ENCODE results near the gene PCBD2.

Gene PCBD2

GRCh38 chr5:134935711-134936602 lies 31.0 kb downstream of the PCBD2 start:
- H3K27ac ChIP-seq (ENCODE audit: low read depth, low read length, severe bottlenecking) = no peak overlapping the region
- no peaks in the 10 kb centered on the region for H3K9me3 ChIP-seq (ENCODE audit: control insufficient read depth, low read length)
- no peaks in the 10 kb centered on the region for H3K4me1 ChIP-seq (ENCODE audit: control insufficient read depth, insufficient read depth, low read length, poor library complexity, severe bottlenecking)
- 94 to 96% methylated on average over 6 to 10 of the region's 12 CpGs for WGBS, 2 experiments (ENCODE audit: insufficient coverage in 2 of 2)
- H3K36me3 ChIP-seq (ENCODE audit: control insufficient read depth, insufficient read depth, low read length) = peaks cover 10% of the 10 kb centered on the region
- no peak overlapping the region for H3K4me3 ChIP-seq (ENCODE audit: extremely low read depth, insufficient read depth, low read length, poor library complexity, severe bottlenecking)

DNA sequence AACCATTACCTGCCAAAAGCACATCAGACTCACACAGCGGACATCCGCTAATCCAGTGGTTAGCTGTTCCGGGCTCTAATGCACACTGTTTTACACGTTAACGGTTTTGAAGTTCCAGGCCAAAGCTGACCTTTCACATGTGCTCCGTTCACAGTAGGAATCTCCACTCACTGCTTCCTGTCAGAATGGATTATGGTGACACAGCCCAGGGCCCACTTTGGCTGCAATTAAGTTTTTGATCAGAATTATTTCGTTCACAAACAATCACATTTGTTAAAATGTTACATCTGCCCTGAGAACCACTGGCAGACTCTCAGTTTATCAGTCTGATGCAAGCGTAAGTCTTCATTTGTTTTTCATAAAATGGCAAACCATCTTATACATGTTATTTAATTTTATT lies 32.6 kb downstream of the PCBD2 start:
- Histone ChIP-seq H3K4me3 (ENCODE audit: extremely low read depth, insufficient read depth, low read length, poor library complexity, severe bottlenecking) (no peak overlapping the region), H3K36me3 (ENCODE audit: control insufficient read depth, insufficient read depth, low read length) (peaks cover 5% of the 10 kb centered on the region), H3K4me1 (ENCODE audit: control insufficient read depth, insufficient read depth, low read length, poor library complexity, severe bottlenecking) (no peaks in the 10 kb centered on the region), H3K9me3 (ENCODE audit: control insufficient read depth, low read length) (no peaks in the 10 kb centered on the region), H3K27ac (ENCODE audit: low read depth, low read length, severe bottlenecking) (no peak overlapping the region)
- WGBS, 2 experiments (ENCODE audit: insufficient coverage in 2 of 2) = 95 to 97% methylated on average over 6 to 7 of the region's 8 CpGs

DNA sequence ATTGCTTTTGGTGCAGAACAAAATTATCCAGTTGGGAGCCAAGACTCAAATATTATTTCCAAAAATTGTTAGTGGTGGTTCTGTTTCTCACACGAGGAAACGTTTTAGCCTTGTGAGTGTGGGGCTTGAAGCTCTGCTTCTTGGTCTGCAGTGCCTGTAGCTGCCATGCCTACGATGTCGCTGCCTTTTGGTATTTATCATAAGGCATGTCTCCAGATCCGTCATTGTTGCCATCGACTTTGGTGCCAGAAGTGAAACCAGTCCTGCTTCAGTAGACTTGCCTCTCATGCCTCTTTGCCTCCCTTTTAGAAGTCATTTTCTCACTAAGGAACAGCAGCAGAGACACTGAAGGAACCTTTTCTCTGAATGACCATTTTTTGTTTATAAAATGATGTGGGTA lies 33.1 kb downstream of the PCBD2 start:
- WGBS, 2 experiments (ENCODE audit: insufficient coverage in 2 of 2) = 85 to 94% methylated on average over 5 to 6 of the region's 6 CpGs
- H3K27ac ChIP-seq (ENCODE audit: low read depth, low read length, severe bottlenecking) = no peak overlapping the region
- H3K4me3 ChIP-seq (ENCODE audit: extremely low read depth, insufficient read depth, low read length, poor library complexity, severe bottlenecking) = no peak overlapping the region
- H3K4me1 ChIP-seq (ENCODE audit: control insufficient read depth, insufficient read depth, low read length, poor library complexity, severe bottlenecking) = no peaks in the 10 kb centered on the region
- peaks cover 5% of the 10 kb centered on the region for H3K36me3 ChIP-seq (ENCODE audit: control insufficient read depth, insufficient read depth, low read length)
- no peaks in the 10 kb centered on the region for H3K9me3 ChIP-seq (ENCODE audit: control insufficient read depth, low read length)

DNA sequence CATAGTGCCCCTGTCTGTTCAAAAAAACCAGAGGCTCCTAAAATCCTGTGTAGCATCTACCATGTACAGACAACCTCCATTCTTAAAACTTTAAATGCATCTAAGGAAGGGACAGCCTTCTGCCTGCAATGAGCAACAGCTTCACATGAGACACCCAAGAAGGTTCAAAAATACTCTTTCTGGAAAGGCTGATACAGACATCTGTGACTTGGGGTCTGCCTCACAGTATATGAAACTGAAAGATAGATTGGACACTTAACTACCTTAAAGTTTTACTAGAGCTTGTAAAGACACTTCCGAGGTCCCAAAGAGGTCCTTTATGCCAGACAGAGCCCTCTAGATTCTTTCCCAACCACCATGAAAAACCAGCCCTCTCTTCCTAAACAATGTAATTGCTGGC lies 34.6 kb downstream of the PCBD2 start:
- H3K4me1 ChIP-seq (ENCODE audit: control insufficient read depth, insufficient read depth, low read length, poor library complexity, severe bottlenecking) = no peaks in the 10 kb centered on the region
- H3K36me3 ChIP-seq (ENCODE audit: control insufficient read depth, insufficient read depth, low read length) = no peaks in the 10 kb centered on the region
- no peak overlapping the region for H3K4me3 ChIP-seq (ENCODE audit: extremely low read depth, insufficient read depth, low read length, poor library complexity, severe bottlenecking)
- H3K27ac ChIP-seq (ENCODE audit: low read depth, low read length, severe bottlenecking) = no peak overlapping the region
- 100% methylated on average over 1 of the region's 1 CpG; no CpG with 5 or more reads in 1 of the 2 experiments for WGBS, 2 experiments (ENCODE audit: insufficient coverage in 2 of 2)
- H3K9me3 ChIP-seq (ENCODE audit: control insufficient read depth, low read length) = no peaks in the 10 kb centered on the region

DNA sequence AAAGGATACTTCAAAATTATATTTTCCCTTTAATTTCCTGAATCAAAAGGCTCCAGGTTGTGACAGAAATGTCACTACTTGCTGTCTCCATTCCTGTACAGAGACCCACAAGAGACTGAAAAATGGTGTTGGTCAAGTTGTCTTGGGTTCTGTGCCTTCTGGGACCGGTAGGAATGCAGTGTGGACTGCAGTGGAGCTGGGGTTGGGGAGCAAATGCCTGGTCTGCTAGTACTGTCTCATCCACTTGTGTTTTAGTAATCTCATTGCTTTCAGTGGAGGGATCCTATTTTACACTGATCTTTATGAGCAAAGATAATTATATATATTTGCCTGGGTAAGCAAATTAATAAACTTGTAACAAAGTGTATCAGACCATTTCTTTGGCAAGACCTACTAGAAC lies 38.6 kb downstream of the PCBD2 start:
- WGBS, 2 experiments (ENCODE audit: insufficient coverage in 2 of 2) = 86 to 100% methylated on average over 1 of the region's 1 CpG
- Histone ChIP-seq H3K9me3 (ENCODE audit: control insufficient read depth, low read length) (no peaks in the 10 kb centered on the region), H3K4me1 (ENCODE audit: control insufficient read depth, insufficient read depth, low read length, poor library complexity, severe bottlenecking) (no peaks in the 10 kb centered on the region), H3K27ac (ENCODE audit: low read depth, low read length, severe bottlenecking) (no peak overlapping the region), H3K4me3 (ENCODE audit: extremely low read depth, insufficient read depth, low read length, poor library complexity, severe bottlenecking) (no peak overlapping the region), H3K36me3 (ENCODE audit: control insufficient read depth, insufficient read depth, low read length) (no peaks in the 10 kb centered on the region)

GRCh38 chr5:134944630-134945029 lies 39.7 kb downstream of the PCBD2 start:
- no peaks in the 10 kb centered on the region for H3K9me3 ChIP-seq (ENCODE audit: control insufficient read depth, low read length)
- no peak overlapping the region for H3K27ac ChIP-seq (ENCODE audit: low read depth, low read length, severe bottlenecking)
- no peaks in the 10 kb centered on the region for H3K36me3 ChIP-seq (ENCODE audit: control insufficient read depth, insufficient read depth, low read length)
- WGBS, 2 experiments (ENCODE audit: insufficient coverage in 2 of 2) = 88% methylated on average over 1 of the region's 1 CpG; no CpG with 5 or more reads in 1 of the 2 experiments
- H3K4me3 ChIP-seq (ENCODE audit: extremely low read depth, insufficient read depth, low read length, poor library complexity, severe bottlenecking) = no peak overlapping the region
- H3K4me1 ChIP-seq (ENCODE audit: control insufficient read depth, insufficient read depth, low read length, poor library complexity, severe bottlenecking) = no peaks in the 10 kb centered on the region

- Histone ChIP-seq H3K4me3 (ENCODE audit: extremely low read depth, insufficient read depth, low read length, poor library complexity, severe bottlenecking) (no peak overlapping the region), H3K36me3 (ENCODE audit: control insufficient read depth, insufficient read depth, low read length) (no peaks in the 10 kb centered on the region), H3K27ac (ENCODE audit: low read depth, low read length, severe bottlenecking) (no peak overlapping the region), H3K9me3 (ENCODE audit: control insufficient read depth, low read length) (no peaks in the 10 kb centered on the region), H3K4me1 (ENCODE audit: control insufficient read depth, insufficient read depth, low read length, poor library complexity, severe bottlenecking) (no peaks in the 10 kb centered on the region)
- WGBS, 2 experiments (ENCODE audit: insufficient coverage in 2 of 2) = no CpG with 5 or more reads among the region's 2 CpGs
Measured at GRCh38 chr5:134945041-134945440, 40.1 kb downstream of the PCBD2 start.

DNA sequence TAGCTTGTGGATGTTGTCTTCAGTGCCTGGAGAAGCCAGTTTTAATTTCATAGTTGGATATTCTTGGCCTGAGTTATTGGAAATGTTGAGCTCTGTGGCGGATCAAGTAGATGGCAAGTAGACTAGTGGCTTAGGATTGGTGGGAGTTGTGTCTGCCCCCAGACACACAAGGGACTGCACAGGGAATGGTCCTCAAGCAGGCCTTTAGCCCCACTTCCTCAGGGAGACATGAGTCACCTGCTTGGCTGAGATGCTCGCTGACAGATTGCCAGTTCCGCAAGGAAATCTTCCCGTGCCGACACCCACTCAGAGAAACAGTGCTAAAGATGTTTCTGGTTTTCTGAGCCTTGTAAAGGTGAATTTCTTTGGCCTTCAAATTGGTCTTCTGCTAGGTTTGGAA lies 44.0 kb downstream of the PCBD2 start:
- WGBS, 2 experiments (ENCODE audit: insufficient coverage in 2 of 2) = 88 to 90% methylated on average over 2 to 3 of the region's 5 CpGs
- Histone ChIP-seq H3K36me3 (ENCODE audit: control insufficient read depth, insufficient read depth, low read length) (no peaks in the 10 kb centered on the region), H3K27ac (ENCODE audit: low read depth, low read length, severe bottlenecking) (no peak overlapping the region), H3K9me3 (ENCODE audit: control insufficient read depth, low read length) (peaks cover under 1% of the 10 kb centered on the region), H3K4me3 (ENCODE audit: extremely low read depth, insufficient read depth, low read length, poor library complexity, severe bottlenecking) (no peak overlapping the region), H3K4me1 (ENCODE audit: control insufficient read depth, insufficient read depth, low read length, poor library complexity, severe bottlenecking) (no peaks in the 10 kb centered on the region)

DNA sequence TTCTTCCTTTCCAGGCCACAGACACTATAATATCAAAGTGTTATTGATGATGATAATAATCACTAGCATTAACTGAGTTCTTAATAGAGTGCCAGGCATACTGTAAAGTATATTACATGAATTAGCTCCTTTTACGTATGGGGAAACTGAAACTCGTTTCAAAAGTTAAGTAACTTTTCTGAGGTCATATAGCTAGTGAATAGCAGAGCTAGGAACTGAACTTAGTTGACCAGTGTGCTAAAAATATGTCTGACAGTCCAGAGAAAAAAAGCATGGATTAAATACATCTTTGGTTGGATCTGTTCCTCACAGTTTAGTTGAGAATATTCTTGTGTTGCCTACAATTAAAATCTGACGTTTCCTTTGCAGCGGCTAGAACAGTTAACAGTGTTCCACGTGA lies 44.4 kb downstream of the PCBD2 start:
- H3K4me3 ChIP-seq (ENCODE audit: extremely low read depth, insufficient read depth, low read length, poor library complexity, severe bottlenecking) = no peak overlapping the region
- H3K4me1 ChIP-seq (ENCODE audit: control insufficient read depth, insufficient read depth, low read length, poor library complexity, severe bottlenecking) = no peaks in the 10 kb centered on the region
- H3K9me3 ChIP-seq (ENCODE audit: control insufficient read depth, low read length) = peaks cover 4% of the 10 kb centered on the region
- H3K27ac ChIP-seq (ENCODE audit: low read depth, low read length, severe bottlenecking) = no peak overlapping the region
- no peaks in the 10 kb centered on the region for H3K36me3 ChIP-seq (ENCODE audit: control insufficient read depth, insufficient read depth, low read length)
- WGBS, 2 experiments (ENCODE audit: insufficient coverage in 2 of 2) = 83 to 96% methylated on average over 5 of the region's 5 CpGs

- Histone ChIP-seq H3K4me1 (ENCODE audit: control insufficient read depth, insufficient read depth, low read length, poor library complexity, severe bottlenecking) (peaks cover 10% of the 10 kb centered on the region), H3K27ac (ENCODE audit: low read depth, low read length, severe bottlenecking) (peak overlapping the region; percentile 29), H3K36me3 (ENCODE audit: control insufficient read depth, insufficient read depth, low read length) (no peaks in the 10 kb centered on the region), H3K4me3 (ENCODE audit: extremely low read depth, insufficient read depth, low read length, poor library complexity, severe bottlenecking) (no peak overlapping the region), H3K9me3 (ENCODE audit: control insufficient read depth, low read length) (peaks cover 10% of the 10 kb centered on the region)
- WGBS, 2 experiments (ENCODE audit: insufficient coverage in 2 of 2) = 42 to 68% methylated on average over 3 of the region's 4 CpGs
Measured at GRCh38 chr5:134957920-134958608, 53.1 kb downstream of the PCBD2 start.

DNA sequence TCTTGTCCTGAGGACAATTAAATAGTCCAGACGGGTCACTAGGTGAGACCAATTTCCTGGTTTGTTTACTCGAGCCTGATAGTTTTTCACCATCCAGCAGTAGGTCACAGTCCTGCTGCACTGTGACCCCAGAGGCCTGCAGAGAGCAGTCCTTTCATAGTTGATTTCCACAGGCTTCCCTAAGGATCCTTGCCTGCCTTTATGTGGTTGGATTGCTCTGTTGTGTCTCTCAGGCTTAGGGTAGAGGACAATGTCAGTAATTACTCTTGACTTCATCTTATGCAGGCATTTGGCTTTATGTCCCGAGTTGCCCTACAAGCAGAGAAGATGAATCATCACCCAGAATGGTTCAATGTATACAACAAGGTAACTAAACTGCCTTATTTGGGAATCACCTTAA lies 53.8 kb downstream of the PCBD2 start:
- 29 to 31% methylated on average over 1 to 3 of the region's 3 CpGs for WGBS, 2 experiments (ENCODE audit: insufficient coverage in 2 of 2)
- Histone ChIP-seq H3K36me3 (ENCODE audit: control insufficient read depth, insufficient read depth, low read length) (no peaks in the 10 kb centered on the region), H3K27ac (ENCODE audit: low read depth, low read length, severe bottlenecking) (peak overlapping the region; percentile 29), H3K4me3 (ENCODE audit: extremely low read depth, insufficient read depth, low read length, poor library complexity, severe bottlenecking) (no peak overlapping the region), H3K9me3 (ENCODE audit: control insufficient read depth, low read length) (peaks cover 10% of the 10 kb centered on the region), H3K4me1 (ENCODE audit: control insufficient read depth, insufficient read depth, low read length, poor library complexity, severe bottlenecking) (peaks cover 10% of the 10 kb centered on the region)

Measured in mesodermal cell (in vitro differentiated cells).